IMR-90 (cell line): ENCODE measurements around the gene SLC25A5. TPM values are rescaled to one million over a fixed set of nuclear protein-coding genes. Genes with fewer than 3 reads are reported as not detected.
"Not testable (repeated sequence)": the region's sequence is repeated elsewhere in the genome, so short reads cannot be mapped to it uniquely, and the experiment has no call there.

Experiments used
- ATAC-seq: fragments of 200-7000 bp; cut with Tn5 transposase; 2 replicates; pipeline ENCODE4 v1.9.1; 2020; ENCODE audit warnings: low read depth, mild to moderate bottlenecking, moderate library complexity
- BruUV-seq: library from RNA; stranded (reverse); fragments of 400-500 nt; replicated peaks from 2 replicates; lab custom pipeline; 2021; lab: Mats Ljungman, UMichigan
- CTCF ChIA-PET: fragments of 300-600 bp; formaldehyde crosslinking; extraction: SDS; loops from one replicate; lab custom pipeline; 2021; ENCODE audit warnings: antibody characterized with exemption; lab: Yijun Ruan, JAX
- POLR2A ChIA-PET: fragments of 300-600 bp; sonication (Branson Sonifier 250); formaldehyde crosslinking; loops from one replicate; lab custom pipeline; 2022; ENCODE audit warnings: antibody characterized with exemption; ENCODE audit not compliant: unreplicated experiment; lab: Charles Lee
- DNase-seq: peaks from one replicate; pipeline ENCODE4 v3.0.0; 2013
- H2AFZ ChIP-seq: replicated peaks from 2 replicates; pipeline ENCODE3; 2013; ENCODE audit warnings: low read length, mild to moderate bottlenecking; ENCODE audit not compliant: poor library complexity
- H2AK5ac ChIP-seq: 2 replicates; pipeline ENCODE4 v1.6.1; 2013; ENCODE audit warnings: low read depth, low read length, inconsistent platforms
- H2AK9ac ChIP-seq: replicated peaks from 2 replicates; pipeline ENCODE3; 2013; ENCODE audit warnings: mild to moderate bottlenecking, low read depth, low read length, moderate library complexity; ENCODE audit not compliant: poor library complexity
- H2BK120ac ChIP-seq: 2 replicates; pipeline ENCODE4 v1.6.1; 2013; ENCODE audit warnings: low read depth, low read length, inconsistent platforms
- H2BK15ac ChIP-seq: 3 replicates; pipeline ENCODE4 v1.6.1; 2013; ENCODE audit warnings: low read depth, low read length, inconsistent platforms
- H2BK20ac ChIP-seq: 2 replicates; pipeline ENCODE4 v1.6.1; 2013; ENCODE audit warnings: low read depth, mild to moderate bottlenecking, inconsistent platforms, low read length, moderate library complexity
- H2BK5ac ChIP-seq: 2 replicates; pipeline ENCODE4 v1.6.1; 2013; ENCODE audit warnings: mild to moderate bottlenecking, low read depth, low read length, inconsistent platforms; ENCODE audit not compliant: poor library complexity, severe bottlenecking
- H3K14ac ChIP-seq: replicated peaks from 2 replicates; pipeline ENCODE4 v1.6.1; 2013; ENCODE audit warnings: low read depth, low read length, inconsistent platforms
- H3K18ac ChIP-seq: 2 replicates; pipeline ENCODE4 v1.6.1; 2013; ENCODE audit warnings: low read depth, low read length, control low read depth
- H3K23ac ChIP-seq: 2 replicates; pipeline ENCODE4 v1.6.1; 2013; ENCODE audit warnings: low read depth, low read length, inconsistent platforms
- H3K27ac ChIP-seq: 2 replicates; pipeline ENCODE4 v1.5.1; 2013; ENCODE audit warnings: mild to moderate bottlenecking, control low read depth, low read length; ENCODE audit not compliant: insufficient read depth
- H3K27me3 ChIP-seq: 2 replicates; pipeline ENCODE4 v1.6.1; 2013; ENCODE audit warnings: low read length; ENCODE audit not compliant: control insufficient read depth, insufficient read depth
- H3K36me3 ChIP-seq: 2 replicates; pipeline ENCODE4 v1.6.1; 2013; ENCODE audit warnings: low read length, mixed read lengths; ENCODE audit not compliant: control insufficient read depth, insufficient read depth
- H3K4ac ChIP-seq: 2 replicates; pipeline ENCODE4 v1.6.1; 2013; ENCODE audit warnings: low read depth, low read length, inconsistent platforms
- H3K4me1 ChIP-seq: 2 replicates; pipeline ENCODE4 v1.6.1; 2013; ENCODE audit warnings: low read length, mixed read lengths; ENCODE audit not compliant: control insufficient read depth, insufficient read depth
- H3K4me2 ChIP-seq: 2 replicates; pipeline ENCODE4 v1.6.1; 2013; ENCODE audit warnings: low read depth, mild to moderate bottlenecking, control low read depth, low read length, moderate library complexity
- H3K4me3 ChIP-seq: 2 replicates; pipeline ENCODE4 v1.5.1; 2013; ENCODE audit warnings: low read depth, mild to moderate bottlenecking, control low read depth, low read length, moderate library complexity; ENCODE audit not compliant: insufficient read depth
- H3K56ac ChIP-seq: 2 replicates; pipeline ENCODE4 v1.6.1; 2013; ENCODE audit warnings: low read length, inconsistent platforms; ENCODE audit not compliant: insufficient read depth; ENCODE audit errors: extremely low read depth
- H3K79me1 ChIP-seq, 2 experiments: 2 replicates each; pipeline ENCODE4 v1.6.1; 2013; ENCODE audit warnings: low read length in 2 of 2, inconsistent platforms in 1 of 2, low read depth in 1 of 2
- H3K9ac ChIP-seq: 2 replicates; pipeline ENCODE4 v1.6.1; 2013; ENCODE audit warnings: low read depth, low read length, control low read depth
- H3K9me1 ChIP-seq: 2 replicates; pipeline ENCODE4 v1.6.1; 2013; ENCODE audit warnings: low read length, inconsistent platforms; ENCODE audit not compliant: insufficient read depth
- H3K9me3 ChIP-seq: 2 replicates; pipeline ENCODE4 v1.6.1; 2013; ENCODE audit warnings: low read length; ENCODE audit not compliant: control insufficient read depth, insufficient read depth
- H4K20me1 ChIP-seq: 2 replicates; pipeline ENCODE4 v1.6.1; 2013; ENCODE audit warnings: low read length, inconsistent platforms; ENCODE audit not compliant: insufficient read depth
- H4K5ac ChIP-seq: 2 replicates; pipeline ENCODE4 v1.6.1; 2013; ENCODE audit warnings: mild to moderate bottlenecking, low read depth, low read length, control low read depth
- H4K8ac ChIP-seq, 2 experiments: 2 replicates each; pipeline ENCODE4 v1.6.1; 2013; ENCODE audit warnings: low read depth in 2 of 2, low read length in 2 of 2, control low read depth in 1 of 2, inconsistent platforms in 1 of 2
- H4K91ac ChIP-seq: 2 replicates; pipeline ENCODE4 v1.6.1; 2013; ENCODE audit warnings: low read depth, low read length, inconsistent platforms; ENCODE audit not compliant: insufficient read depth
- CHD1 ChIP-seq: IDR thresholded peaks from 2 replicates; pipeline ENCODE4 v1.6.1; 2012; ENCODE audit warnings: low read depth, low read length, improper control_type of control experiment
- RFX5 ChIP-seq: IDR thresholded peaks from 2 replicates; pipeline ENCODE4 v1.8.0; 2012; ENCODE audit warnings: low read depth, mild to moderate bottlenecking, low read length, moderate library complexity
- whole genome bisulfite sequencing, 2 experiments: methylation state at CpG; one replicate each; pipeline versions ENCODE4 v1.1.5 to v1.1.7; 2013; ENCODE audit warnings: missing lambda C conversion rate in 2 of 2; ENCODE audit not compliant: insufficient read length in 1 of 2; ENCODE audit errors: extremely low coverage in 2 of 2; 5-methylcytosine and 5-hydroxymethylcytosine counted together
- dilution Hi-C: fragments of 300-500 bp; cut with HindIII; formaldehyde crosslinking; loops from one replicate; pipeline ENCODE4 v1.14.3; 2018; ENCODE audit warnings: low sequenced_read_pairs; ENCODE audit not compliant: unreplicated experiment
- in situ Hi-C: fragments of 300-500 bp; cut with MboI; formaldehyde crosslinking; loops from 3 replicates; pipeline ENCODE4 v1.14.3; 2019; ENCODE audit warnings: low sequenced_read_pairs, inconsistent platforms, mixed read lengths
- intact Hi-C: fragments of 100-400 bp; cut with micrococcal nuclease; formaldehyde crosslinking; loops from 2 replicates; pipeline ENCODE4 v1.10.0; 2022
- polyA plus RNA-seq, 3 experiments: library from polyadenylated mRNA; depleted of rRNA; stranded (reverse); fragments of >200 nt; gene quantifications; 2 replicates each; pipeline ENCODE4 v1.2.3, GENCODE V29; 2012; ENCODE audit warnings: low replicate concordance in 1 of 3
- total RNA-seq: library from RNA; depleted of rRNA; stranded (reverse); fragments of >200 nt; gene quantifications from 2 replicates; pipeline ENCODE4 v1.2.3, GENCODE V29; 2012

The SLC25A5 gene
- total and polyA plus RNA-seq, 2 of the 4 experiments (the other 2 are of a cell fraction), result 216 to 337 TPM

DNA sequence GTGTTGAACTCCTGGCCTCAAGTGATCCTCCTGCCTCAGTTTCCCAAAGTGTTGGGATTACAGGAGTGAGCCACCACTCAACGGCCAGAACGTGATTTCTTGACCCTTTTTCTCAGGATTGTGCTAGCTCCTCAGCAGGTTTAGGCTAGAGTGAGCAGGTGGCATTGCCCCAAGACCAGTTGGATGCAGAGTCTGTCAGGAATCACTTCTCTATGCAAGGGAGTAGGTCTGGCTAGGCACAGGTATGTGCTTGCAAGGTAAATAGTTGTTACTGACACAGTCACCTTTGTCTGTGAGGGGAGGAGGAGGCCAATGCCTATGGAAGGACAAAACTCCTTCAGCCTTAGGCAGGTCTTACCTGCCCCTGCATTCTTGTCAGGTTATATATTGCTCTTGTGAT is 24.2 kb downstream of the SLC25A5 start:
- Histone ChIP-seq H2AFZ (no peak overlapping the region), H2AK9ac (no peak overlapping the region), H3K27me3 (no peaks in the 10 kb centered on the region), H3K9me3 (no peaks in the 10 kb centered on the region), H3K4me1 (no peaks in the 10 kb centered on the region), H3K9ac (no peak overlapping the region), H4K5ac (no peak overlapping the region), H4K91ac (no peak overlapping the region), H3K4me2 (no peak overlapping the region), H2BK20ac (no peak overlapping the region), H3K4me3 (no peak overlapping the region), H3K56ac (no peak overlapping the region), H3K27ac (no peak overlapping the region), H4K8ac (no peak overlapping the region), H3K36me3 (no peaks in the 10 kb centered on the region), H2BK120ac (no peak overlapping the region), H4K20me1 (no peaks in the 10 kb centered on the region), H3K9me1 (no peaks in the 10 kb centered on the region), H2BK15ac (no peak overlapping the region), H3K79me1 (no peaks in the 10 kb centered on the region), H3K23ac (no peak overlapping the region), H3K18ac (no peak overlapping the region), H2BK5ac (no peak overlapping the region), H3K4ac (no peak overlapping the region), H2AK5ac (no peak overlapping the region), H3K14ac (no peak overlapping the region)
- POLR2A ChIA-PET, result no interaction called here
- no peak for ATAC-seq
- dilution Hi-C loops, result no loop called here
- CTCF ChIA-PET, result interaction anchor here (6.1 kb wide), 1 partner anchor 20 kb away, joined by 33 read pairs; no protein-coding TSS in a partner anchor
- in situ Hi-C loops, result no loop called here
- BruUV-seq, result no TSS peak
- no peak for DNase-seq
- intact Hi-C loops, result no loop called here
- no peak for TF ChIP-seq RFX5
- no peak for TF ChIP-seq CHD1
- WGBS, 2 experiments, result no CpG with 5 or more reads among the region's 2 CpGs

DNA sequence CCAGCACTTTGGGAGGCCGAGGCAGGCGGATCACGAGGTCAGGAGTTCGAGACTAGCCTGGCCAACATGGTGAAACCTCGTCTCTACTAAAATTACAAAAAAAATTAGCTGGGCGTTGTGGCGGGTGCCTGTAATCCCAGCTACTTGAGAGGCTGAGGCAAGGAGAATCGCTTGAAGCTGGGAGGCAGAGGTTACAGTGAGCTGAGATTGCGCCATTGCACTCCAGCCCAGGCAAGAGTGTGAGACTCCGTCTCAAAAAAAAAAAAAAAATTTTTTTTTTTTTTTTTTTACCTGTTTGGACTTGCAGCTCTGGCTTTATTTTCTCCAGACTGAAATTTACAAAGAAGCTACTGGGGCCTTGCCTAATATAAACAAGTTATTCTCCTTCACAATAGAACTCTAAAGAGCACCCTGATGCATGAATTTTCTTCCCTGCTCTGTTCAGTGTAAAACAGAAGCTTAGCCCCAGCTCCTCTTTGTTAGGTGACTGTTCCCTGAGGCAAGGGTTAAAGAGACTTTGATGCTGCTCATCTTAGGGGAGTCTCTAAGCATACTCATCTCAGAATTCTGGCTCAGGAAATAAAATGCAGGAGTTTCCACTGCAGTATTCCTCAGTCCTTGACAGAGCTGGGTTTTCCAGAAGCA is 25.7 kb downstream of the SLC25A5 start:
- H4K5ac ChIP-seq, H3K14ac ChIP-seq, H3K23ac ChIP-seq, H2BK120ac ChIP-seq, H2BK5ac ChIP-seq, H3K4ac ChIP-seq, H3K4me2 ChIP-seq, H3K4me1 ChIP-seq, H3K18ac ChIP-seq, H3K9ac ChIP-seq, H2AK9ac ChIP-seq, dilution Hi-C loops, H4K8ac ChIP-seq, H2AK5ac ChIP-seq, BruUV-seq, H2BK20ac ChIP-seq, ATAC-seq, H4K20me1 ChIP-seq, H2AFZ ChIP-seq, H3K79me1 ChIP-seq, H3K27me3 ChIP-seq, intact Hi-C loops, H4K91ac ChIP-seq, H3K4me3 ChIP-seq, H3K27ac ChIP-seq, in situ Hi-C loops, POLR2A ChIA-PET, H3K36me3 ChIP-seq, H3K56ac ChIP-seq, DNase-seq, H3K9me3 ChIP-seq, H2BK15ac ChIP-seq, H3K9me1 ChIP-seq: not testable (repeated sequence)
- WGBS, 2 experiments, result 60% methylated on average over 3 of the region's 10 CpGs; no CpG with 5 or more reads in 1 of the 2 experiments
- CTCF ChIA-PET, result interaction anchor here (0.9 to 1.8 kb wide), 3 partner anchors 11 to 18 kb away, joined by 4 to 12 read pairs (median 5); no protein-coding TSS in a partner anchor
